Smooth muscle cell (in vitro differentiated cells): ENCODE measurements around the gene HRH4. TPM values are rescaled to one million over a fixed set of nuclear protein-coding genes. Genes with fewer than 3 reads are reported as not detected.

ENCODE experiments used
- DNase-seq: peaks from one replicate; lab custom pipeline; 2025; ENCODE audit not compliant: unreplicated experiment; lab: John Stamatoyannopoulos, UW
- H2AFZ ChIP-seq: fragments of 200-600 bp; sonication (generic); 2 replicates; pipeline ENCODE4 v1.6.0; 2016; ENCODE audit warnings: antibody characterized with exemption, low read depth, mild to moderate bottlenecking
- H3F3A ChIP-seq: fragments of 200-600 bp; sonication (generic); 2 replicates; pipeline ENCODE4 v1.6.0; 2017; ENCODE audit warnings: antibody characterized with exemption, low read depth
- H3K27ac ChIP-seq: fragments of 200-600 bp; sonication (generic); 2 replicates; pipeline ENCODE4 v1.5.1; 2016; ENCODE audit warnings: low read depth, mild to moderate bottlenecking
- H3K27me3 ChIP-seq: fragments of 200-600 bp; sonication (generic); 2 replicates; pipeline ENCODE4 v1.6.1; 2016; ENCODE audit warnings: low read depth, mild to moderate bottlenecking
- H3K36me3 ChIP-seq: fragments of 200-600 bp; sonication (generic); 2 replicates; pipeline ENCODE4 v1.5.1; 2016; ENCODE audit warnings: low read depth
- H3K4me1 ChIP-seq: fragments of 200-600 bp; sonication (generic); 2 replicates; pipeline ENCODE4 v1.5.1; 2016; ENCODE audit warnings: low read depth
- H3K4me2 ChIP-seq: fragments of 200-600 bp; sonication (generic); 2 replicates; pipeline ENCODE4 v1.6.0; 2016; ENCODE audit warnings: mild to moderate bottlenecking
- H3K4me3 ChIP-seq: fragments of 200-600 bp; sonication (generic); 2 replicates; pipeline ENCODE4 v1.5.1; 2016; ENCODE audit warnings: mild to moderate bottlenecking
- H3K79me2 ChIP-seq: fragments of 200-600 bp; sonication (generic); 2 replicates; pipeline ENCODE4 v1.6.0; 2016; ENCODE audit warnings: low read depth, mild to moderate bottlenecking
- H3K9ac ChIP-seq: fragments of 200-600 bp; sonication (generic); 2 replicates; pipeline ENCODE4 v1.6.0; 2016; ENCODE audit warnings: low read depth
- H3K9me3 ChIP-seq: fragments of 200-600 bp; sonication (generic); replicated peaks from 2 replicates; pipeline ENCODE4 v1.5.1; 2016; ENCODE audit warnings: low read depth
- H4K20me1 ChIP-seq: fragments of 200-600 bp; sonication (generic); 2 replicates; pipeline ENCODE4 v1.6.0; 2016; ENCODE audit warnings: low read depth
- CTCF ChIP-seq: fragments of 200-600 bp; sonication (generic); IDR thresholded peaks from 2 replicates; pipeline ENCODE4 v1.5.1; 2017; ENCODE audit warnings: borderline replicate concordance, mild to moderate bottlenecking, antibody characterized with exemption; ENCODE audit not compliant: insufficient read depth, poor library complexity, severe bottlenecking
- WGBS: methylation state at CpG from one replicate; pipeline ENCODE4 v1.1.7; 2016; ENCODE audit warnings: low lambda C conversion rate; 5-methylcytosine and 5-hydroxymethylcytosine counted together
- polyA plus RNA-seq: library from polyadenylated mRNA; unstranded; fragments of >200 nt; fragmentation: Nextera tagmentation; extraction: Ambion mirVana; gene quantifications from 2 replicates; pipeline ENCODE4 v1.2.1, GENCODE V29; 2016
- total RNA-seq: library from RNA; depleted of rRNA; stranded (reverse); fragments of >200 nt; gene quantifications from 2 replicates; pipeline ENCODE4 v1.2.3, GENCODE V29; 2014

HRH4 gene
- total and polyA plus RNA-seq, 2 experiments from 2014 or later = not detected

- 94% methylated on average over 6 of the region's 6 CpGs for WGBS
- Histone ChIP-seq H3K27me3 (no peaks in the 10 kb centered on the region), H2AFZ (no peak overlapping the region), H3K9ac (no peak overlapping the region), H3F3A (no peaks in the 10 kb centered on the region), H3K4me3 (no peak overlapping the region), H3K36me3 (no peaks in the 10 kb centered on the region), H4K20me1 (no peaks in the 10 kb centered on the region), H3K27ac (no peak overlapping the region), H3K79me2 (no peaks in the 10 kb centered on the region), H3K4me1 (no peaks in the 10 kb centered on the region), H3K9me3 (no peaks in the 10 kb centered on the region), H3K4me2 (no peak overlapping the region)
- no peak for DNase-seq
- no peak for TF ChIP-seq CTCF
These were observed 15.6 kb downstream of the HRH4 start for GRCh38 chr18:24475926-24476589.

GRCh38 chr18:24479371-24479770 is 18.9 kb downstream of the HRH4 start:
- Histone ChIP-seq H3K36me3 (no peaks in the 10 kb centered on the region), H3K4me3 (no peak overlapping the region), H3F3A (no peaks in the 10 kb centered on the region), H3K27me3 (no peaks in the 10 kb centered on the region), H3K9me3 (no peaks in the 10 kb centered on the region), H3K4me2 (no peak overlapping the region), H3K4me1 (no peaks in the 10 kb centered on the region), H3K79me2 (no peaks in the 10 kb centered on the region), H3K9ac (no peak overlapping the region), H2AFZ (no peak overlapping the region), H3K27ac (no peak overlapping the region), H4K20me1 (no peaks in the 10 kb centered on the region)
- no peak for TF ChIP-seq CTCF
- WGBS = 93% methylated on average over 7 of the region's 7 CpGs
- no peak for DNase-seq

- no peak for DNase-seq
- Histone ChIP-seq H3K9ac (no peak overlapping the region), H3K4me3 (no peak overlapping the region), H2AFZ (no peak overlapping the region), H3K27me3 (no peaks in the 10 kb centered on the region), H3F3A (no peaks in the 10 kb centered on the region), H3K36me3 (no peaks in the 10 kb centered on the region), H3K4me2 (no peak overlapping the region), H3K79me2 (no peaks in the 10 kb centered on the region), H3K9me3 (no peaks in the 10 kb centered on the region), H4K20me1 (no peaks in the 10 kb centered on the region), H3K27ac (no peak overlapping the region), H3K4me1 (no peaks in the 10 kb centered on the region)
- TF ChIP-seq CTCF = no peak
- WGBS = 92% methylated on average over 5 of the region's 5 CpGs
These were observed 22.4 kb downstream of the HRH4 start for GRCh38 chr18:24482821-24483220.

- H3K4me1 ChIP-seq = no peaks in the 10 kb centered on the region
- no peak for DNase-seq
These were observed 25.2 kb downstream of the HRH4 start for GRCh38 chr18:24485681-24486080.

More at GRCh38 chr18:24485681-24486080, 25.2 kb downstream of the HRH4 start:
- 91% methylated on average over 3 of the region's 3 CpGs for WGBS
- Histone ChIP-seq H3F3A (no peaks in the 10 kb centered on the region), H3K27ac (no peak overlapping the region), H3K4me2 (no peak overlapping the region), H3K9ac (no peak overlapping the region), H3K27me3 (no peaks in the 10 kb centered on the region), H3K36me3 (no peaks in the 10 kb centered on the region), H3K4me3 (no peak overlapping the region), H2AFZ (no peak overlapping the region), H3K79me2 (no peaks in the 10 kb centered on the region), H4K20me1 (no peaks in the 10 kb centered on the region), H3K9me3 (no peaks in the 10 kb centered on the region)
- TF ChIP-seq CTCF = no peak
